Tibial nerve (tissue), 4 donors: ENCODE results near the gene FERMT3.

ENCODE experiments used
- CTCF ChIP-seq, 5 experiments: fragments of 200-600 bp in 3 of 5; fragments of 450-650 bp in 2 of 5; sonication (generic) in 3 of 5; IDR thresholded peaks; one replicate each; pipeline ENCODE4 v1.5.1; 2016 to 2019; ENCODE audit warnings: antibody characterized with exemption in 5 of 5, mild to moderate bottlenecking in 3 of 5, moderate library complexity in 2 of 5
- EP300 ChIP-seq, 2 donors: sonication (generic); formaldehyde crosslinking; IDR thresholded peaks; one replicate each; pipeline ENCODE4 v1.6.1; 2017; ENCODE audit warnings: antibody characterized with exemption in 2 of 2, mild to moderate bottlenecking in 1 of 2
- POLR2A ChIP-seq, 2 donors: fragments of 450-650 bp; IDR thresholded peaks; one replicate each; pipeline ENCODE4 v1.6.1; 2017; ENCODE audit warnings: antibody characterized with exemption in 2 of 2, mild to moderate bottlenecking in 2 of 2, moderate library complexity in 2 of 2

- TF ChIP-seq CTCF (IDR thresholded peaks at IDR 0.05), result no peak
- peak in 1 of 2 donors; percentile 26 for TF ChIP-seq POLR2A (IDR thresholded peaks at IDR 0.05)
- TF ChIP-seq EP300 (IDR thresholded peaks at IDR 0.05), result no peak
These were observed at the start of gene FERMT3 for GRCh38 chr11:64206457-64207255.
